ENCODE results near the gene SGCD. TPM values are rescaled to one million over a fixed set of nuclear protein-coding genes. Genes with fewer than 3 reads are reported as not detected.

The SGCD gene
- total RNA-seq, 4 donors from 2014 or later, result 1.1 to 8.2 (median 4.4) TPM

DNA sequence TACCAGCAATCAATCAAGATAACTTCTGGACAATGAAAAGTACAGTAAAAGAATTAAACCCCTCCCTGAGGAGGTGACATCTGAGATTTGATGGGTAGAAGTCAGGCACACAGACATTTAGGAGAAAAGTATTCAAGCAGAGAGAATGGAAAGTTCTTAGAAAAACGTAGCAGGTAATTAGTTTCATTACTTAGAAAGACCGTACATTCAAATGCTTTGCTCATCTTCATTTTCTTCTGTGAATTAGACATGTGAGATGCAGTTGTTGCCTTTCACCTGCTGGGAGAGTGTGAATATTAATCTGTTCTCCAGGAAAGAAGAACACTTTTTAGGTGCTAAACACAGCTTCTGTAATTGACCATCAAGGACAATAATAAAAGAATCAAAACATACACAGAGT lies 451.8 kb downstream of the SGCD start:
- TF ChIP-seq, protein P1, sequence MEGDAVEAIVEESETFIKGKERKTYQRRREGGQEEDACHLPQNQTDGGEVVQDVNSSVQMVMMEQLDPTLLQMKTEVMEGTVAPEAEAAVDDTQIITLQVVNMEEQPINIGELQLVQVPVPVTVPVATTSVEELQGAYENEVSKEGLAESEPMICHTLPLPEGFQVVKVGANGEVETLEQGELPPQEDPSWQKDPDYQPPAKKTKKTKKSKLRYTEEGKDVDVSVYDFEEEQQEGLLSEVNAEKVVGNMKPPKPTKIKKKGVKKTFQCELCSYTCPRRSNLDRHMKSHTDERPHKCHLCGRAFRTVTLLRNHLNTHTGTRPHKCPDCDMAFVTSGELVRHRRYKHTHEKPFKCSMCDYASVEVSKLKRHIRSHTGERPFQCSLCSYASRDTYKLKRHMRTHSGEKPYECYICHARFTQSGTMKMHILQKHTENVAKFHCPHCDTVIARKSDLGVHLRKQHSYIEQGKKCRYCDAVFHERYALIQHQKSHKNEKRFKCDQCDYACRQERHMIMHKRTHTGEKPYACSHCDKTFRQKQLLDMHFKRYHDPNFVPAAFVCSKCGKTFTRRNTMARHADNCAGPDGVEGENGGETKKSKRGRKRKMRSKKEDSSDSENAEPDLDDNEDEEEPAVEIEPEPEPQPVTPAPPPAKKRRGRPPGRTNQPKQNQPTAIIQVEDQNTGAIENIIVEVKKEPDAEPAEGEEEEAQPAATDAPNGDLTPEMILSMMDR (IDR thresholded peaks at IDR 0.05), result no peak
- no peak for ATAC-seq (ENCODE audit: low FRiP score)
- no peak for DNase-seq (ENCODE audit: low spot score)

DNA sequence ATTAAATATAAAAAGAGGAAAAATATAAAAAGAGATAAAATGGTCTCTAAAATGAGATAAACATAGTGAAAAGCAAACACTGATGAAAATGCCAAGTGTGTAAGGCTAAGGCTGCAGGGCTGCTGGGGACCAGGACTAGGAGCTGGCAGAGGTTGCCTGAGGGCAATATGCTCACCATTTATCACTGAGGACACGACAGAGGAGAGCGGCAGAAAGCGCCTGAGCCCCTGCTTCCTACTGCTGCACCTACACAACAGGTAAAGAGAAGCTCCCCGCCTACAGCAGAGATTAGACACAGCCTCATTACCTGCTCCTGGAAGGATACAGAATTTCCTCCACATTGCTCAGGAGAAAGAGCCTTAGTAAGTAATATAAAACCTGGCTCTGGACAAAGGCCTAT lies 452.5 kb downstream of the SGCD start:
- ATAC-seq (ENCODE audit: low FRiP score), result no peak

DNA sequence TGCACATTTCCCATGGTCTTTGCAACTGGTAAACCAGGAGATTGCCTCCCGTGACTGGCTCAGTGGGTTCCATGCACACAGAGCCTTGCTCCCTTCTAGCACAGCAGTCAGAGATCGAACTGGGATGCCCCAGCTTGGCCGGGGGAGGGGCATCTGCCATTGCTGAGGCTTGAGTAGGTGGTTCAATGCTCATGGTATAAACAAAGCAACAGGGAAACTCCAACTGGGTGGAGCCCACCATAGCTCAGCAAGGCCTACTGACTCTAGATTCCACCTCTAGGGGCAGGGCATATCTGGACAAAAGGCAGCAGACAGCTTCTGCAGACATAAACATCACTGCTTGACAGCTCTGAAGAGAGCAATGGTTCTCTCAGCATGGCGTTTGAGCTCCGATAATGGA lies 456.1 kb downstream of the SGCD start:
- DNase-seq (ENCODE audit: low spot score), result no peak
- ATAC-seq (ENCODE audit: low FRiP score), result no peak
- TF ChIP-seq, protein P1 (IDR thresholded peaks at IDR 0.05), result no peak

More for the DNA sequence above, 452.5 kb downstream of the SGCD start:
- DNase-seq (ENCODE audit: low spot score), result no peak
- TF ChIP-seq, protein P1 (IDR thresholded peaks at IDR 0.05), result no peak

DNA sequence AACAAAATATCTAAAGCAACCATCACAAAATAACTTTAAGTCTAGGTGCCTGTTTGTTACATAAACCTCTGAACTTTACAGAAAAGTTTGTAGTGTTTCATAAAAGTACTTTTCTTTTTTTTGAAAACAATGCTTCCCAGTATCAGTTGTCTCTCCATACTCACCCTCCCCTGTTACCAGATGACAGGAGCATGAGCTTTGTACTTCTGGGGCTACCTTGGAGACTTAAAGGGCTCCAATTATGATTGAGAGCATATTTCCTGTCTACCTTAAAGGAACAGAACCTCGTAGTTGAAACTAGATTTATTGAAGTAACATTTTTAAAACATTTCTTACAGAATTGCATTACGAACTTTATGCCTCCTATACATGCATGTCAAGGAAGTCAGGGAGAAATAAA lies 467.7 kb downstream of the SGCD start:
- no peak for ATAC-seq (ENCODE audit: low FRiP score)
- TF ChIP-seq, protein P1 (IDR thresholded peaks at IDR 0.05), result no peak
- no peak for DNase-seq (ENCODE audit: low spot score)

DNA sequence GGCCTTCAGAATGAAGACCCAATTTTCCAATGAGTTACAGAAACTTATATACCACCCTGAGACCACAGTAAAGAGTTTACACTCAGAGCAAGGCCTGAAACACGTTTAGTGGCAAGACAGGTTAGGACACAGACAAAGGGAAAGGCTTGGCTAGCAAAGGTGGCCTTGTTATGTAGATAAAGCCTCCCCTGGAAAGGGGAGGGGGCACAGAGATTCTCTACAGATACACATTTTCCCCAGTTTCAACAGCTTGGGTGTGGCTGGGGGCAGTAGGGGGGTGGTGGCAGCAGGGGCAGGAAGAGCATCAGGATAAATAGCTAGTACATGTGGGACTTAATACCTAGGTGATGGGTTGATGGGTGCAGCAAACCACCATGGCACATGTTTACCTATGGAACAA lies 471.2 kb downstream of the SGCD start:
- ATAC-seq (ENCODE audit: low FRiP score) (no peak), DNase-seq (ENCODE audit: low spot score) (no peak)
- TF ChIP-seq, protein P1 (IDR thresholded peaks at IDR 0.05), result no peak

DNA sequence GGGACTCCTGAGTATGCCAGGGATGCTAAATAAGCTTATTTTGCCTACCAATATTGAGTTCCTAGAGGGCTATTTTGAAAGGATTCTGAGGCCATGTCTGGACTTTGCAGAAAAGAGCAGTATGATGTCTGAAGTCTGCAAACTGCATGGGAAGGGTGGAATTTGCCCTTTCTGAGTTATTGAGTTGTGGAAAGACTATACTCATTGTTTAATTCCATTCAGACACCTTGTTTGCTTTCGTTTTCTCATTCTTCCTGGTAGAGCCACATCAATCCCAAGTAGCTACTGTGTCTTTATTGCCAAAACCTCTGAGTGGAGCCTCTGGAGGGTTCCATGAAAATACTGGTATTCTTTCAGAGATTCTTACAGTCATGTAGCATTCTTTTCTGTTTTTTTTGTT lies 472.2 kb downstream of the SGCD start:
- TF ChIP-seq, protein P1 (IDR thresholded peaks at IDR 0.05), result no peak
- ATAC-seq (ENCODE audit: low FRiP score), result no peak
- DNase-seq (ENCODE audit: low spot score), result no peak

DNA sequence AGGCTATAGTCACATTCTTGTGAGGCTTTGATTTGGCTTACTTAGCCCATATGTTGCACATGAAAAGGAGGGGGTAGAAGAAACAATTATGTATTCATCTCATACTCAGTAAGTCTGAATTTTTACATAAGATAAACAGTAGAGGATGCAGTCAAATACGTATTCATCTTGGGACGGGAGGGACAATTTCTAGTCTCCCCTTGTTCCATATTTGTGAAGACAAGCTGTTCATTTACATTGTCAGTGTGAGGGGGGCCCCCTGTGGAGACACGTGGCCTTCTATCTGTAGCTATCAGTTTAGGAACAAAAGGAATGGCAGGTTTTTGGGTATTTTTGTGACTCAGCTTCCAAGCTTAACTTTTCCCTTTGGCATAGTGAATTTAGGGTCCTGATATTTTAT lies 474.0 kb downstream of the SGCD start:
- TF ChIP-seq, protein P1 (IDR thresholded peaks at IDR 0.05), result no peak
- ATAC-seq (ENCODE audit: low FRiP score) (no peak), DNase-seq (ENCODE audit: low spot score) (no peak)
